NCI-H510A (cell line): Measurements from ENCODE around the gene TNK2.
"Not testable (repeated sequence)": the region's sequence is repeated elsewhere in the genome, so short reads cannot be mapped to it uniquely, and the experiment has no call there.

ENCODE experiments used
- DNase-seq: peaks from one replicate; lab custom pipeline; 2025; lab: John Stamatoyannopoulos, UW

TNK2 gene

DNA sequence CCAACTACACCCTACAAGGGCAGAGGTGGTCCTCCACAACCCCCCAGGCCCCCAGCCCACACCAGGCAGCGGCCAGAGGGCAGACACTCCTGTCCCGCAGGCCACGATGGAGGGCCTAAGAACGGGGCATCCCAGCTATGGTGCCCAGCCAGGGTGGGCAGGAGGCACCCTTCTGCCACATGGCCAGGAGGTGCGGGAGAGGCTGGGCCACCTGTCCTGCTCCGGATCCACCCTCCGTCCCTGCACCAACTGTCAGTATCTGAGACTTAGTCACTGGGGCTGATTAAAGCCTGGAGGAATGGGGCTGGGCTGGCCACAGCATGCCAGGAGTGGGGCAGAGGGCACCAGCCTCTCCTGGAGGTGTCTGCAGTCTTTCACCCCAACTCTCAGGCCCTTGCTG, 37.9 kb downstream of the TNK2 start:
- DNase-seq = no peak

DNA sequence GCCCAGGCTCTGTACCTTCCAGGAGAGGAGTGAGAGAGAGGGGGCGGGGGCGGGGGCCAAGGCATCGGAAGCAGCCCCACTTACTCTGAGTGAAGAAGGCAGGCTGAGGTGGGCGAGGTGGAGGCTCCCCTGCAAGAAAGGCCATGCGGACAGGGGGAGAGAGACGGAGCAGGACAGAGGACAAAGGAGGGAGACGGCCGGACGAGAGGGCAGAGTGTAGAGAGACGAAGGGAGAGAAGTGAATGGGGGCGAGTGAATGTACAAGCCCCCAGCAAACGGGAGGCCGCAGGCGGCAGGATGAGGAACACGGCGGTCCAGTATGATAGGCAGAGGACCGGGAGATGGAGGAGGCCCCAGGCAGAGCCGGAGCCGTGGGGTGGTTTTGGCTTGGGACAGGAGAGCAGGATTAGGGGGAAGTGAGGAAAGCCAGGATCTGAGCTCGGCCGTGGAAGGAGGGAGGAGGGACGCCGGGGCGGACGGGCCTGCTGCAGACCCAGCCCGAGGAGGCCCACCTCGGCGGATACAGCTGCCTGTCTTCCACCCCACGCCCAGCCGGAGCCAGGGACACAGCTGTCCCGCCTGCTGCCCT, 38.8 kb downstream of the TNK2 start:
- DNase-seq = no peak

DNA sequence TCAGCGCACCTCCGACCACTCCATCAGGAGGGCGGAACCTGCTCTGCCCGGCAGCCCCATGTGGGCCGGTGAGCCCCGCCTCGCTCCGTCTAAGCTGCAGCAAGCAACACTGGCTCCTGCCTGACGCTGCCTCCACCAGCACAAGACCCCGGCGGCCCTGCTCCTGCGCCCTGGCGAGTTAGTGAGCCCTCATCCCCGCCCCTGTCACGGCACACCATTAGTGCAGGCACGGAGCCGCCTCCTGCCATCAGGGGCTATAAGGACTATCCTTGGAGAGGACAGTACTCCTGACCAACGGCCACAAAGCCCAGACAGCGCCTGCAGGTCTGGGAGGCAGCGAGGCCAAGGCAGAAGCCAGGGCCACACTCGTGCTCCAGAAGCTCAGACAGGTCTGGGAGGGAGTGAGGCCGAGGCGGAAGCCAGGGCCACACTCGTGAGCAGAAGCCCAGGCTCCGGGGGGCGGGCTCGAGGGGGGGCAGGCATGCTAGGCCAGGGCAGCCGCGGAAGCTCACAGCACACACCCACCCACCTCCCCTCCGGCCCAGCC, 39.4 kb downstream of the TNK2 start:
- DNase-seq = no peak

DNA sequence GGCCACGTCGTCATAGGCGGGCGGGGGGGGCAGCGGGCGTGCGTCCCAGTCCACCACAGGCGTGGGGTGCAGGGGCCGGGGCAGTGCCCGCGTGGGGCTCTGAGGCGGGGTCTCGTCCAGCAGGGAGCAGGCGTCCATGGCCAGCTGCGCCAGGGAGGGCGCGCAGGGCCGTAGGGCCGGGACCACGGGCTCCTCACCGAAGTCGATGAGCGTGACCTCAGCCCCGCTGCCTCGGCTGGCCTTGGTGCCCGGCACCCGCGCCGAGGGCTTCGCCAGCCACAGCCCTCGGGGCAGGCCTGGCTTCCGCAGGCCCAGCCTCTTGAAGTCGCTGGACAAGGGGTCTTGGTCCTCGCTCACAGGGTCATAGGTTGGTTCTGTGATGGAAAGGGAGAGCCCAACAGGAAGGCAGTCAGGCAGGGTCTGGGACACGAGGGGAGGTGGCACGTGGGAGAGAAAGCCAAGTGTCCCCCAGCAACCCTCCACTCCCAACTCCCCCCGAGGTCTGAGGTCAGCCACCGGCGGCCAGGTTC, 40.0 kb downstream of the TNK2 start:
- DNase-seq = no peak

DNA sequence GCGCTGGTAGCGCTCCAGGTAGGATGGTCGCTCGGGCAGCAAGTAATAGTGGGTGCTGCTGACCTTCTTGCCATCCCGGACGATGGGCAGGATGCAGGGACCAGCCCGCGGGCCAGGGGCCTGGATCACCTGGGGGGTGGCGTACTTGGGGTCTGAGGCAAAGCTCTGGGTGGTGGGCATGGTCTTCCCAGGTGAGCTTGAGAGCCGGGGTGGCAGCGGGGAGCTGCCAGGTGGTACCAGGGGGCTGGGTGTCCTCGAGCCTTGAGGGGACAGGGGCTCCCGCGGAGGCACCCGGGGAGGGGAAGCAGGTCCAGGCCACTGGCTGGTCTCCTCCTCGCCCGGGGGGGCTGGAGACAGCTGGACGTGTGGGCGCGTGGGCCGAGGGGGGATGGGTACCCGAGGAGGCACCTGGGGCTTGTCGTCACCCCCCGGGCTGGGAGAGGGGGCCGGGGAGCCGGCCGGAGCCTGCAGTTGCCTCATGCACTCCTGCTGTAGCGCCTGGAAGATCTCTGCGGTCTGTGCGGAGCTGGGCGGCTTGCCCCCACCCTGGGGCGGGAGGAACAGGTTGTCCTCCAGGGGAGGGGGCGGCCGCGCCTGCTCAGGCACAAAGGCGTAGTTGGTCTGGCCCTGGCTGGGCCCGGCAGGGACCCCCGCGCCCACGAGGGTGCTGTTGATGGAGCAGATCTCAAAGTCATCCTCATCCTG, 40.6 kb downstream of the TNK2 start:
- no peak for DNase-seq

DNA sequence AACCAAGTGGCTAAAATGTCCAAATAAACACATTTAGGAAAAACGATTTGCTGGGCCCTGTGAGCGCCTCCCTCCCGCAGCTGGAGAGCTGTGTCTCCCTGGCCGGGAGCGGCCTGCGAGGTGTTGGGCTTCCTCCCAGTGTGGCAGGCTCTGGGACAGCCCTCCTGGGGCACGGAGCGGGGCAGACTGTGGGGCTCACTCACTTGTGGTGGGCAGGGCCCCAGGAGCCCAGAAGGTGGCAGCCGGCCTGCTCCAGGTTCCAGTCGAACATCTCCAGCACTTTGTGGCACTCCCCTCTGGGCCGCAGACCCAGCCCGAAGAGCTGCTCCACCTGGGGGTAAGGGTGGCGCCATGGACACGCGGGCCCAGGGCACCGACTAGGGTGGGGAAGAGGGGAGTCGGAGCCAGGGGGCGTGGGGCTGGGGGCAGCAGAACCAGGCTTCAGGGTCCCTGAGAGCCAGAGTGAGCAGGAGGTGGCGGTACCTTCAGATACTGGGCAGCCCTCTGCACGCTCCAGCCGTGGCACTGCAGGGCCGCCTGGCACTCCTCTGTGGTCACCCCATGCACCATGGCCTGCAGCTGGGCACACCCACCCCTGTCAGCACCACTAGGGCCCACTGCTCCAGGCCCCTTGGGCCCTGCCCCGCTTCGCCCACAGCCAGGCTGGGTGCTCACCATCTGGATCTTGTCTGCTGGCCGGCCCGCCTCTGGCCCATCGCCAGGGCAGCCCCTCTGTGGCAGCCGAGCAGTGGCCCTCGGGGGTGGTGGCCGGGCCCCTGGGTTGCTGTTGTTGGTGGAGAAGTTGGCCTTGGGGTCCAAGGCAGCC, 41.5 kb downstream of the TNK2 start:
- no peak for DNase-seq

DNA sequence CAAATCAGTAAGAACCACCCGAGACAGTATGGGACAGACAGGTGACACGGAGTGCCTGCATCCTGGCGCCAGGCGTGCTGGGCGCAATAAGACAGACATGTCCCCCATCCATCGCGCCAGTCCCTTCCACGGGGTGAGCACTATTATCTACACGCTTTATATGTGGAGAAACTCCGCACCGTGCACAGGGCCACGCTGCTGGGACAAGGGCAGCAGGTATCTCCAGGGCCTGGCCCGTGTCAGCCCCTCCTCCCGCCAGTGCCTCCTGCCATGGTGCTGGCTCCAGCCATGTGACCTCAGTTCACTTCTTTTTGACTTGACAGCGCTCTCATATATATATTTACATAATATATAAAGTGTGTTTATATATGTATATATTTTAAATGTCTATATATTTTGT, 42.6 kb downstream of the TNK2 start:
- no peak for DNase-seq

DNA sequence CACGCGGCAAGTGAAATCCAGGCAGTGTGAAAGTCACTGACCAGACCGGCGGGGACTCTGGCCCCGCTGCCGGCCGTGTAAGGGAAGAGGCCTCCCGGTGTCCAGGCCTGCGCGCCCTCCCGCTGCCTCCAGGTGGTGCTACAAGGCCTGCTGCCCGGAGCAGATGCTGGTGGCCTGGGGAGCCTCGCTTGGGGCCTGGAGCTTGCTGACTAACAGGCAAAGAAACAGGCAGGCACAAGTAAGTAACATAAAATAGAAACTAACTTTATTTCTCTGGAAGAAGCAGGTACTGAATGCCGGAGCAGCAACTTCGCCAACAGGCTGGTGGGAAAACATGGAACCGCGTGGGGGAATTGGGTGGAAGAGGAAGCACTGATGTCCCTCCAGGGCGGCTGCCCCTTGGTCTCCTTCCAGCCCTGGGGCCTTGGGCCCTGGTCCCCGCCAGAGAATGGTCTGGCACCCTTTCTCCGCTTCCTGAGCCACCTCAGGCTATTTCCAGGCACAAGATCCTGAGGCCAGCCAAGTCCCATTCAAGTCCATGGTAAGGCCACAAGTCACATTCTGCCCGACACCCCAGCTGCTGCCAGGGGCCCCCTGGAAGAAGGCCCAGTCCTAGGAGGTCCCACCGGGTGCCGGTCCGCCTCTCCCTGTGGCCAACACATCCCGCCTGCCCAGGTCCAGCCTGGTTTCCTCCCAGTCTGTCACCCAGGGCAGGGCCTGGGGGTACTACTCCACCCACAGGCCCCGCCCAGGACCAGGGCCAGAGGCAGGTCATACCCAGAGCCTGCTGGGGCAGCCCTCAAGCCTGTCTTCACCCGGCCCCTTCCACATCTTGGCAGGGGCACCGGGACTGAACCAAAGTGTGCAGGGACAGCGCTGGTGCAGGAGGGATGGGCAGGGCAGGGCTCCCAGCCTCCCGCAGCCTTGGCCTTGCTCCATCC, 45.0 kb downstream of the TNK2 start:
- peak; percentile 52 for DNase-seq

DNA sequence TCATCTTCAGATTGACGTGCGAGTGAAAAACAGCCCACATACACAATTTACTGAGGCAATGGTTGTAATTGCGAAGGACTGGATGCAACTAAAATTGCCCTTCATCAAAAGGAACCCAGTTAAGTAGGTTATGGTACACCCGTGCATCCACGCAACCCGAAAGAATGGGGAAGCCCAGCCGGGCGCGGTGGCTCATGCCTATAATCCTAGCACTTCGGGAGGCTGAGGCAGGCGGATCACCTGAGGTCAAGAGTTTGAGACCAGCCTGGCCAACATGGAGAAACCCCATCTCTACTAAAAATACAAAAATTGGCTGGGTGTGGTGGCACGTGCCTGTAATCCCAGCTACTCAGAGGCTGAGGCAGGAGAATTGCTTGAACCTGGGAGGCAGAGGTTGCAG, 46.0 kb downstream of the TNK2 start:
- not testable (repeated sequence) for DNase-seq

DNA sequence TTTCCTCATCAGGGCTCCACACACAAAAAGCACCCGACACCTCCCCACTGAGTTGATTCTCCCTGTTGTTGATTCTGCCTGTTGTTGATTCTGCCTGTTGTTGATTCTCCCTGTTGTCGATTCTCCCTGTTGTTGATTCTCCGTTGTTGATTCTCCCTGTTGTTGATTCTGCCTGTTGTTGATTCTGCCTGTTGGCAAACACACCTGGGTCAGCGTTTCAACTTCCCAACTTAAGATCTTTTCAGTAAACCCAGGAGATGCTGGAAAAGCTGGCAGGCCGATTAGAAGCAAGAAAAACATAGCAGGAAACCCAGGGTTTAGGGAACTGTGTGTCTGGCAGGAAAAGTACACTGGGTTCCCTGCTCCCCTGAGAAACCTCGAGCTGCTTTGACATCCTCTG, 47.9 kb downstream of the TNK2 start:
- DNase-seq = no peak

DNA sequence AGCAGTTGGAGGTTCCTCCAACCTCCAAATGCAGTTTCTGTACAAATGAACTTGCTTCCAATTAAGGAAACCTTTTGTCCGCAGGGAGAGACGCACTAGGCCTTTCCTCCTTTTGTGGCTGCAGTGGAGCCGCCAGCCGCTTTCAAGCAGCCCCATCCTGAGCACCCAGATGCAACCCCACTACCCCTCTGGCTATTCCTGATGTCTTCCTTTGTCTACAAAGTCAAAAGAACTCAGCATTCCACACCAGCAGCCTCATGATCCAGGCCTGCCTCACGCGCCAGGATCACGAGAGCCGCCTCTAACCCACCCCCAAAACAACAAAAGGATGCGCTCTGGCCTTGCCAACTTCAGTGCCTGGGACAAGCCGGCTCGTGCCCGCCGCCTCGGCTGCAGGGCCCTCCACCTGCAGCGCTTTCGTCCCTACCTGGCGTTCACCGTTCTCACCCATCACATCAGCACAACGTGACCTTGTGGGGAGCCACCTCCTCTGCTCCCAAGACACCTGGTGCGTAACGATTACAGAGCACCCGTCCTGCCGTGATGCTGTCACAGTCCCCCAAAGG, 48.4 kb downstream of the TNK2 start:
- DNase-seq = no peak

DNA sequence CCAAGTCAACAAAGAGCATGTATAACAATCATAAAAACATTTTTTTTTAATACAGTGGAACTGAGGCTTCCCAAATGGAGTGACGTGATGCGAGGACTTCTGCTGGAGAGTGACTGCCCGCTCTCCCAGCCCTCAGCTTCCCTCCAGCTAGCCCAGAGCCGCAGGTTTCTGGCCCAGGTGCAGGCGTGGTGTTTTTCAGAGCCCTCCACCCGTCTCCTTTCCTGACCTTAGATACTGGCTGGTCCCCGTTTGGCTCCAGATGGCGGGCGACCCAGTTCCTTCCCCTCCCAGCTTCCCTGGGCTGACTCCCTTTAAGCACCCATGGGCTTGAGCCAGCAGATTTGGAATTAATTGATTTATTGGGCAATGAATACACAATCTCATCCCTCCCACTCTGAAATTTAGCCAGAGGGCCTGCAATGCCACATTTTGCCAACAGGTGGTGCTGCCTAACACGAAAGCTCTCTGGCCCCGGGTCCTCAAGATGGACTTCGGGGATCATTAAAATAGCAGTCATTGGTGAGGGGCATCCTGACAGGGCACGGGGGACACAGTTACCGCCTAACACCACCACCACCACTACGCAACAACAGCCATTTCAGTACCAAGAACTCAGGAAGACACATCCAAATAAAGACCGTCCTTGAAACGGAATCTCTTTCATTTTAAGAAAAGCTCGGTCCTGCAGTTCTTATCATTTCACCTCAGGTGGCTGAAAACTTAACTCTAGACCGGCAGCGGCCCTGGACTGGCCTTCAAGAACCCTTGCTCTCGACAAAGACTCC, 49.1 kb downstream of the TNK2 start:
- DNase-seq = peak; percentile 29

DNA sequence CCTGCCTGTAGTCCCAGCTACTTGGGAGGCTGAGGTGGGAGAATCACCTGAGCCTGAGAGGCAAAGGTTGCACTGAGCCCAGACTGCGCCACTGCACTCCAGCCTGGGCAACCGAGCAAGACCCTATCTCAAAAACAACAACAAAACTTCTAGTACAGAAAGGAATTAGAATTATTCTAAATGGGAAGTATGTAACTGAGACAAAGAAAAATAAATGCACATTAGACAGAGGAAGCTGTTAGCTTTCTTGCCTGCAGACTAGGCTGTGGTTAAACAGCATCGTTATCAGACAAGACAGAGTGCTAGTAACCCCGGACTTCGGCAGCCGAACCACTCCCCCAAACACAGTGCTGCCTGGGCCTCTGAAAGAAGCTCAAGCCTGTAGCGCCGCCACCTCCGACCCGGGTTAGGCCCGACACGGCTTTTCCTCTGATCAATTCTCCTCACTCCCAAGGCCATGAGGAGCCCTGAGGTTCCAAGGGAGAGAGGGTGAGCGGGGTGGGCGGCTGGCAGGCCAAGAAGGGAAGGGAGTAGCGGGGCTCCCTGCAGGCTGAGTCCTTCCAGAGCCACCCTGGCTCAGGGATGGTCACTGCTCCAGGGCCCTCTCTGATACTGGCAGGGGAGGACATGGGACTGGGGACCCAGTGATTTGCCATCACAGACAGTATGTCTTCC, 51.8 kb downstream of the TNK2 start:
- DNase-seq = no peak

DNA sequence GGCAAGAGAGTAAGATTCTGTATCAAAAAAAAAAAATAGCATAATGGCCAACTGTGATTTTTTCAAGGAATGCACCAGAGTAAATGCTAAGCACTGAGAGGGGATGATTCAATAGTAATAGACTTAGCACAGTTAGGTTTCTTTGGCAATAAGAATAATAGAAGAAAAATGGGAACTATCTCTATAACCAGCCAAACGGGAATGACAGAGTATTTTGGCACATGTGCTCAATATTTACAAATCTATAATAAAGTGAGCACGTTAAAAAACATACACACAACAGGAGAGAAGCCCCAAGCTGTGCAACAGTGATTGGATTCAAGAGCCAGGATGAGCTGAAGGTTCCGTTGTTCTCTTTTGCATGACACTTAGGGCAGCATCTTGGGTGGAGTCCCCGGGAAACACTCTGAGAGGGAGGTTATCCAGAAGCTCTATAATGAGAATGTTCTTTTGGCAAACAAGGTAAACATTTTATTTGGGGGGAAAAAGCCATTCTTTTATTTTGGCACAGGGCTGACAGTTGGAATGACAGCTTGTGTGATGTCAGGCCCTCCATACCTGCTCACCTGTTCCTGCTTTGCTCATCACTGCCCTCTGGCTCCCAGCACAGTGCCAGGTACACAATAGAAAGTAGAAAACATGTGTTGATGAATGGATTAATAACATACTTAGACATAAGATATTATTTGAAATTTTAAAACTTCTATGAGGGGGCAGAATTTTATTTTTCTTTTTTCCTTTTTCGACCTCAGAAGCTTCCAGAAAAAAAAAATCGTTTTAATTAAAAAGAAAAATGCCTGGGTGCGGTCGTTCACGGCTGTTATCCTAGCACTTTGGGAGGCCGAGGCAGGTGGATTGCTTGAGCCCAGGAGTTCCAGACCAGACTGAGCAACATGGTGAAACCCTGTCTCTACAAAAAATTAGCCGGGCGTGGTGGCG, 52.6 kb downstream of the TNK2 start:
- no peak for DNase-seq

DNA sequence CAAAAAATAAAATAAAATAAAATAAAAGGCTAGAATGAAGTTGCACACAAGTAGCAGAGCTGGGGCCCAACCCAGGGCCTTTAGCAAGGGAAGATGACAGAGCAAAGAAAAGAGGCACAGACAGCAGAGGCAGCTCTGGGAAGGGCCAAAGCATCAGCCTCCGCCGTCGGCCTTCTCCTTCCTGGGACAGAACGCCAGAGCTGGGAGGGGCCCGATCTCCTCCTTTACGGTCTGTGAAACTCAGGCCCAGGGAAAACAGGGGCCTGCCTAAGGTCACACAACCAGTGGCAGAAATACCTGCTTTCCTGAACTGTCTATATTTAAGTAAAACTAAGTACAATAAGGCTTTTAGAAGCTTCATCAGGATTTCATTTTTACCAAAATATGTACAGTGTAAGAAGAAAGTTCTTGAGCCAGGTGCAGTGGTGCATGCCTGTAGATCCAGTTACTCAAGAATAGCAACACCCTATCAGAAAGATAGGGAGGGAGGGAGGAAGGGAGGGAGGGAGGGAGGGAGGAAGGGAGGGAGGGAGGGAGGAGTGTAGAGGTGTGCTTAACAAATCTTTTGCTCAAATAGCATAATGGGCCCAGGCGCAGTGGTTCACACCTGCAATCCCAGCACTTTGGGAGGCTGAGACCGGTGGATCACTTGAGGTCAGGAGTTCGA, 53.6 kb downstream of the TNK2 start:
- no peak for DNase-seq

DNA sequence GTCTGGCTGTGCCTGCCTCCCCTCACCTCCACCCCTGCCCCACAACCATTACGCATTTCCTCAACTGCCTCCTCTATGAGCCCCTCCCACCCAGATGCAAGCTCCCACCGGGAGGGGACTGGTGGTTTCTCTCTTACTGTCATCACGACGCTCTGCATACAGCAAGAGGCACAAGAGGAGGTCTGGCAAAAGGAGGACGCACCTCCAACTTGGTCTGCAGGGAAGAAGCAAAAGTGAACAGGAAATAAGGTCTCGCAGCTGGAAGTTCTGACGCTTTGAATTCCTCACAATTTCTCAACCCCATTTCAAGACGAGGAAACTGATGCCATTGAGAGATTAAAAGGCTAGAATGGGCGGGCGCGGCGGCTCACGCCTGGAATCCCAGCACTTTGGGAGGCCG, 54.4 kb downstream of the TNK2 start:
- no peak for DNase-seq

DNA sequence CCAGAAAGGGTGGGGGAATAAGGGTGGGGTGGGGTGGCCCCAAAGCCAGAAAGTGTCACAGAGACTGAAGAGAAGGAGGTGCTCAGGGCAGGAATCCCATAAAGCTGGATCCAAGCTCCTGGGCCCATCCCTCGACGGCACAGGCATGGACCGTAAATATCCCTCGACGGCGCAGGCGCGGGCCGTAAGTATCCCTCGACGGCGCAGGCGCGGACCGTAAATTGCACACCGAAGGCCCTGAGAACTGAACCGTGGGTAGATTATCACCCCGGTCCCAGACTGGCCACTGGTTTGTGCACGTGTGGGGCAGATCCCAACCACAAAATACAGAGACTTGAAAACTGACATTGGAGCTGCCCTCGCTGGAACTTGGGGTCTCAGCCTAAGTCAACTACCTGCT, 55.3 kb downstream of the TNK2 start:
- no peak for DNase-seq
